Mesenchymal stem cell (in vitro differentiated cells and primary cell): ENCODE results near the gene ILF2.

ENCODE experiments used
- DNase-seq: peaks from one replicate; pipeline ENCODE4 v3.0.0-alpha.2; 2013
- H2AFZ ChIP-seq: one replicate; pipeline ENCODE4 v1.6.1; 2013; ENCODE audit warnings: low read depth, mild to moderate bottlenecking, control low read depth, inconsistent platforms, low read length, moderate library complexity
- H2AK5ac ChIP-seq: 2 replicates; pipeline ENCODE4 v1.6.1; 2013; ENCODE audit warnings: low read length, moderate library complexity, mild to moderate bottlenecking, inconsistent platforms; ENCODE audit not compliant: severe bottlenecking
- H2BK120ac ChIP-seq: one replicate; pipeline ENCODE4 v1.6.1; 2013; ENCODE audit warnings: low read depth, mild to moderate bottlenecking, inconsistent platforms, low read length, moderate library complexity
- H2BK12ac ChIP-seq, 2 experiments: one replicate each; pipeline ENCODE4 v1.6.1; 2013; ENCODE audit warnings: inconsistent platforms in 2 of 2, low read length in 2 of 2, mild to moderate bottlenecking in 2 of 2, moderate library complexity in 2 of 2, control low read depth in 1 of 2
- H2BK15ac ChIP-seq: one replicate; pipeline ENCODE4 v1.6.1; 2013; ENCODE audit warnings: mild to moderate bottlenecking, low read depth, inconsistent platforms; ENCODE audit not compliant: poor library complexity, severe bottlenecking
- H2BK5ac ChIP-seq: 2 replicates; pipeline ENCODE4 v1.6.1; 2013; ENCODE audit warnings: low read depth, mild to moderate bottlenecking, low read length, control low read depth, inconsistent platforms; ENCODE audit not compliant: poor library complexity, severe bottlenecking
- H3K14ac ChIP-seq, 2 experiments: one replicate each; pipeline ENCODE4 v1.6.1; 2013; ENCODE audit warnings: inconsistent platforms in 2 of 2, low read length in 2 of 2, control low read depth in 1 of 2, mild to moderate bottlenecking in 1 of 2, moderate library complexity in 1 of 2
- H3K18ac ChIP-seq, 2 experiments: one replicate each; pipeline ENCODE4 v1.6.1; 2013; ENCODE audit warnings: inconsistent platforms in 2 of 2, low read length in 2 of 2, control low read depth in 1 of 2, low read depth in 1 of 2, mild to moderate bottlenecking in 1 of 2
- H3K23ac ChIP-seq, 2 experiments: one replicate each; pipeline ENCODE4 v1.6.1; 2013; ENCODE audit warnings: inconsistent platforms in 2 of 2, low read length in 2 of 2, mild to moderate bottlenecking in 2 of 2, moderate library complexity in 2 of 2, control low read depth in 1 of 2
- H3K27ac ChIP-seq: 2 replicates; pipeline ENCODE4 v1.5.1; 2013; ENCODE audit warnings: mild to moderate bottlenecking, moderate library complexity, low read length, control low read depth, inconsistent platforms; ENCODE audit not compliant: poor library complexity, severe bottlenecking
- H3K27me3 ChIP-seq, 2 experiments: 2 replicates each; pipeline versions ENCODE4 v1.6.1 to v1.7.0; 2013; ENCODE audit warnings: low read length in 2 of 2, mild to moderate bottlenecking in 2 of 2, moderate library complexity in 2 of 2, control low read depth in 1 of 2, inconsistent platforms in 1 of 2; ENCODE audit not compliant: control insufficient read depth in 1 of 2, insufficient read depth in 1 of 2
- H3K36me3 ChIP-seq, 2 experiments: 2 replicates each; pipeline versions ENCODE4 v1.6.1 to v1.7.0; 2013; ENCODE audit warnings: low read length in 2 of 2, control low read depth in 1 of 2, inconsistent platforms in 1 of 2, low read depth in 1 of 2, mild to moderate bottlenecking in 1 of 2; ENCODE audit not compliant: insufficient read depth in 2 of 2, control insufficient read depth in 1 of 2
- H3K4ac ChIP-seq, 2 experiments: one replicate each; pipeline ENCODE4 v1.6.1; 2013; ENCODE audit warnings: inconsistent platforms in 2 of 2, low read length in 2 of 2, mild to moderate bottlenecking in 2 of 2, moderate library complexity in 2 of 2, control low read depth in 1 of 2, low read depth in 1 of 2
- H3K4me1 ChIP-seq: 2 replicates; pipeline ENCODE4 v1.6.1; 2013; ENCODE audit warnings: low read depth, low read length, control low read depth; ENCODE audit not compliant: control insufficient read depth, insufficient read depth
- H3K4me2 ChIP-seq: 2 replicates; pipeline ENCODE4 v1.6.1; 2013; ENCODE audit warnings: low read length, mild to moderate bottlenecking, inconsistent platforms; ENCODE audit not compliant: poor library complexity, severe bottlenecking
- H3K4me3 ChIP-seq, 2 experiments: 2 replicates each; pipeline versions ENCODE4 v1.5.1 to v1.7.0; 2013; ENCODE audit warnings: low read length in 2 of 2, mild to moderate bottlenecking in 2 of 2, control low read depth in 1 of 2, low read depth in 1 of 2; ENCODE audit not compliant: insufficient read depth in 1 of 2
- H3K79me1 ChIP-seq: replicated peaks from 2 replicates; pipeline ENCODE4 v1.6.1; 2013; ENCODE audit warnings: mild to moderate bottlenecking, control low read depth, low read length, inconsistent platforms; ENCODE audit not compliant: poor library complexity, severe bottlenecking
- H3K9ac ChIP-seq: 2 replicates; pipeline ENCODE4 v1.7.0; 2013; ENCODE audit warnings: mild to moderate bottlenecking, low read length, moderate library complexity
- H3K9me3 ChIP-seq: 2 replicates; pipeline ENCODE4 v1.7.0; 2013; ENCODE audit warnings: mild to moderate bottlenecking, low read length; ENCODE audit not compliant: control insufficient read depth
- H4K8ac ChIP-seq: one replicate; pipeline ENCODE4 v1.6.1; 2013; ENCODE audit warnings: inconsistent platforms, mild to moderate bottlenecking, low read length, moderate library complexity
- H4K91ac ChIP-seq: one replicate; pipeline ENCODE4 v1.6.1; 2013; ENCODE audit warnings: mild to moderate bottlenecking, low read length, inconsistent platforms
- WGBS: methylation state at CpG from one replicate; pipeline ENCODE4 v1.1.7; 2013; ENCODE audit warnings: mixed read lengths; 5-methylcytosine and 5-hydroxymethylcytosine counted together

ILF2 gene

GRCh38 chr1:153627715-153628626 is 42.8 kb downstream of the ILF2 start, which contains the start of gene S100A1:
Gene S100A1 (plus strand): TSS chr1:153628434. CDS start chr1:153630522, 2,088 bp downstream.
- H2BK12ac ChIP-seq: peak within 1 kb of the TSS; percentile 29 to 94
- peak within 1 kb of the TSS; percentile 97 for H3K27ac ChIP-seq
- peak within 1 kb of the TSS; percentile 96 for H3K9ac ChIP-seq
- H3K4me3 ChIP-seq: peak within 1 kb of the TSS in 1 of 2 experiments; percentile 88
- H3K4me1 ChIP-seq: peaks cover 33% of the 10 kb centered on the region
- H2AK5ac ChIP-seq: peak within 1 kb of the TSS; percentile 49
- peak within 1 kb of the TSS; percentile 51 for H2BK5ac ChIP-seq
- no peaks in the 10 kb centered on the region for H3K9me3 ChIP-seq
- no peaks in the 10 kb centered on the region for H3K27me3 ChIP-seq
- no peak for DNase-seq
- no peak within 1 kb of the TSS for H3K23ac ChIP-seq
- peaks cover 9 to 34% of the 10 kb centered on the region in 2 experiments for H3K36me3 ChIP-seq
- H3K18ac ChIP-seq: peak within 1 kb of the TSS; percentile 95 to 96
- 69% methylated on average over 10 of the region's 10 CpGs for WGBS
- peak within 1 kb of the TSS in 1 of 2 experiments; percentile 55 for H3K14ac ChIP-seq
- peak within 1 kb of the TSS; percentile 73 for H2BK120ac ChIP-seq
- H3K79me1 ChIP-seq: peaks cover 5% of the 10 kb centered on the region
- H4K8ac ChIP-seq: peak within 1 kb of the TSS; percentile 88
- peak within 1 kb of the TSS; percentile 93 for H4K91ac ChIP-seq
- H3K4ac ChIP-seq: peak within 1 kb of the TSS; percentile 78 to 97
- H2AFZ ChIP-seq: peak within 1 kb of the TSS; percentile 57
- H2BK15ac ChIP-seq: peak within 1 kb of the TSS; percentile 92
- peak within 1 kb of the TSS; percentile 74 for H3K4me2 ChIP-seq

- peak within 1 kb of the TSS; percentile 57 for H2AFZ ChIP-seq
- H3K23ac ChIP-seq: peak within 1 kb of the TSS in 1 of 2 experiments; percentile 84
- peaks cover 8% of the 10 kb centered on the region for H3K79me1 ChIP-seq
- H3K36me3 ChIP-seq: peaks cover 15 to 38% of the 10 kb centered on the region in 2 experiments
- H3K27me3 ChIP-seq: no peaks in the 10 kb centered on the region
- peak within 1 kb of the TSS; percentile 71 for H2BK5ac ChIP-seq
- peak within 1 kb of the TSS; percentile 97 for H3K27ac ChIP-seq
- H4K8ac ChIP-seq: peak within 1 kb of the TSS; percentile 88
- H2AK5ac ChIP-seq: peak within 1 kb of the TSS; percentile 82
- peak within 1 kb of the TSS; percentile 91 for H2BK15ac ChIP-seq
- DNase-seq: peak; percentile 97
- whole genome bisulfite sequencing: 0% methylated on average over 21 of the region's 28 CpGs
- H2BK12ac ChIP-seq: peak within 1 kb of the TSS; percentile 81 to 94
- H3K4me2 ChIP-seq: peak within 1 kb of the TSS; percentile 74
- peak within 1 kb of the TSS; percentile 73 for H2BK120ac ChIP-seq
- no peaks in the 10 kb centered on the region for H3K9me3 ChIP-seq
- peak within 1 kb of the TSS; percentile 57 to 88 for H3K4me3 ChIP-seq
- H3K4me1 ChIP-seq: peaks cover 33% of the 10 kb centered on the region
- peak within 1 kb of the TSS; percentile 78 to 97 for H3K4ac ChIP-seq
- peak within 1 kb of the TSS; percentile 96 for H3K18ac ChIP-seq
- peak within 1 kb of the TSS in 1 of 2 experiments; percentile 96 for H3K14ac ChIP-seq
- H3K9ac ChIP-seq: peak within 1 kb of the TSS; percentile 96
- H4K91ac ChIP-seq: peak within 1 kb of the TSS; percentile 95
Measured at GRCh38 chr1:153626904-153627714, 43.7 kb downstream of the ILF2 start, which contains the start of gene S100A13. Gene S100A13 (minus strand): TSS chr1:153627505. CDS start chr1:153626472, 1,033 bp downstream.

- WGBS: 59% methylated on average over 3 of the region's 3 CpGs
- DNase-seq: no peak
- Histone ChIP-seq H3K4me1 (peaks cover 32% of the 10 kb centered on the region), H3K4me3 (peak overlapping the region; percentile 57 to 88), H2BK15ac (peak overlapping the region; percentile 91), H2BK5ac (peak overlapping the region; percentile 71), H3K23ac (peak overlapping the region in 1 of 2 experiments; percentile 60), H4K8ac (peak overlapping the region; percentile 54), H3K27me3 (no peaks in the 10 kb centered on the region), H2AK5ac (peak overlapping the region; percentile 82), H3K27ac (peak overlapping the region; percentile 97), H3K36me3 (peaks cover 17 to 43% of the 10 kb centered on the region in 2 experiments), H2AFZ (no peak overlapping the region), H3K18ac (peak overlapping the region; percentile 49 to 96), H3K4ac (peak overlapping the region; percentile 18 to 69), H3K14ac (peak overlapping the region in 1 of 2 experiments; percentile 88), H2BK120ac (peak overlapping the region; percentile 44), H3K79me1 (peaks cover 8% of the 10 kb centered on the region), H3K9me3 (no peaks in the 10 kb centered on the region), H2BK12ac (peak overlapping the region; percentile 81 to 89), H3K4me2 (peak overlapping the region; percentile 74), H4K91ac (peak overlapping the region; percentile 95), H3K9ac (peak overlapping the region; percentile 96)
Measured at GRCh38 chr1:153626477-153626903, 44.3 kb downstream of the ILF2 start.
